GM21529 (cell line): ENCODE results near the gene SPEF2.
"Not testable (repeated sequence)": the region's sequence is repeated elsewhere in the genome, so short reads cannot be mapped to it uniquely, and the experiment has no call there.

Experiments used
- ATAC-seq: cut with Tn5 transposase; IDR thresholded peaks from one replicate; pipeline ENCODE4 v1.9.1; 2021; ENCODE audit not compliant: unreplicated experiment

SPEF2 gene

DNA sequence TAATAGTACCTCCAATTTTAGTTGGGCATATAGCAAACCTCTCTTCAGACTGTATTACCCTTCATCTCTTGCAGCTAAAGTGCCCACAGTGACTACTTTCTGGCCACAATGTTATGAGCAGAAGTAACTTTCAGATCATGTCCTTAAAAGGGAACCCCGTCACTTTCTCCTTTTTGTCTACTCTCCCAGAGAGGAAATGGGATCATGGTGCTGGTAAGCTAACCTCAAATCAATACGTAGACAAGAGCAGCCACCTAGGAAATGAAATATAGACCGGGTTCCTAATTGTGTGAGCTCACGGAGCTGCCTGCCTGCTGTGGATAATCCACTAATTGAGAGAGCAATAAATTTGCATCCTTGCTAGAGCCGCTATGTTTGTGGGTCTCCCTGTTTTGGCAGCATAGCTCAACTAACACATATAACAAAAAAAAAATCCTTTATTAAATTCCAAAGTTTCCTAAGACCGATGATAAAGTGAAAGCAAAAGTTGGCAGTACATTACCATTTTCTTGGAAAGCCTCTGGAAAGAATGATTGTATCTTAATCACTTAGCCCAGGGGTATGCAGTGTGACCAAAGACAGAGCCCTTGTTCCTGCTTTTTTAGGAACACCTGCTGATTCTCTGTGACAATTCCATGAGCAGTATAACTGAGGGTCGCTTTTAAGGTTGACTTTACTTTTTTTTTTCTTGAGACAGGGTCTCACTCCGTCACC is 233.5 kb downstream of the SPEF2 start:
- no peak for ATAC-seq

DNA sequence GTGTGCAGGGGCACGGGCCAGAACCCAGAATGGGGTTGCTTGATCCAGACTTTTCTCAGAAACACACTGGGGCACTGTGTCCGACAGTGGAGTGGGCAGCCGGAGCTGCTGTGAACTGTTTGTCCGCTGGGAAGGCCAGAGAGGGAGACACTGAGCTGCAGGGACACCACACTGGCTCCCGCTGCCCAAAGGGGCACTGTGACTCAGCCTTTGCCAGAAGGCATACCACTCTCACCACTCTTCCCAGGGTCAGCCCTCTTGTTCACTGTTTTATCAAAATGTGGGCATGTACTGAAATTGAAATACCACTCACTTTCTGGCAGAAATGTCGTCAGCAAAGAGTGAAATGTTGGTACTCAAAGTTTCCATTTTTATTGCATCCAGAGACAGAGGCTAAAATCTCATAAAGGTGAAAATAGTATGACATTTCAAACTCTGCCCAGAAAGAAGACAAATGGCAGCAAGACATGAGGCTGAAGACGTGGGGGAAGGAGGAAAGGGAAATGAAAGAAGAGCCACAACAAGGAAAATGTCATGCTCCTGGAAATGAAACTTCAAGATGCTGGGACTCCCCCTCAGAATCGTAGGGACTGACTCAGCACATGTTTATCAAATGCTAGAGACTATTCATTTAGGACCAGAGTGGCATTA is 234.5 kb downstream of the SPEF2 start:
- ATAC-seq, result peak; percentile 65

DNA sequence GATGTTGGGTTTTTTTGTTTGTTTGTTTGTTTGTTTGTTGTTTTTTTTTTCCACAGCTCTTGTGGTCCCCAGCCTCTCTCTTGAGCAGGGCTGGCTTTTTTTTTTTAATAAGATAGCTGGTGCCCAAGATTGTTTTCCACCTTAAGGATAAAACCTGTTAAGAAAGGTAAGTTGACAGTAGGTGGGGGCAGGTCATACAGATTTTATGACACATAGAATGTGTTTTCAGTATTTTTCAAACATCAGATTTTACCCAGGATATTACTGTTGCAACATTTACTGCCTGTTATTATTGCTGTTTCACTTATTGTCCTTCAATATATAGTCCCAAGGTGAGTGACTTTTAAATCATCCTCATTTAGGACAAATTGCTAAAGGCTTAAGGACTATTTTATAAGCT is 235.1 kb downstream of the SPEF2 start:
- no peak for ATAC-seq

- no peak for ATAC-seq
Measured at GRCh38 chr5:35853631-35854030, 236.0 kb downstream of the SPEF2 start.

DNA sequence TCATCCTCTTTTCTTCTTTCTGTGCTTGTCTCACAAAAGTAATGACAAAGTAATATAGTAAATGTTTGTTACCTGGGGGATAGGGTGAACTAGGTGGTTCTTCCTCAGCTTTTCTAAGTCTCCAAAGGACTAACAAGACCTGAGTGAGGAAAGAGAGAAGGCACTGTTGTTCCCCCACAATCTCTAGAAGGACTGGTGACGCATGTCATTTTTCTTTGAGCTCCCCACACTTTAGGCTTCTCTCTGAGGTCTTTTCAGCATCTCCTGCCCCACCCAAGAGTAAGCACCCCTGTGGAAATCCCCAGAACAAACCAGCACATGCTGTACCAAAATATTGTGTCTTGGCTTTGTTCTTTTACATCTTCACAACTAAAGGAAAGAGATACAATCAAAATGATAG is 236.6 kb downstream of the SPEF2 start:
- ATAC-seq, result no peak

DNA sequence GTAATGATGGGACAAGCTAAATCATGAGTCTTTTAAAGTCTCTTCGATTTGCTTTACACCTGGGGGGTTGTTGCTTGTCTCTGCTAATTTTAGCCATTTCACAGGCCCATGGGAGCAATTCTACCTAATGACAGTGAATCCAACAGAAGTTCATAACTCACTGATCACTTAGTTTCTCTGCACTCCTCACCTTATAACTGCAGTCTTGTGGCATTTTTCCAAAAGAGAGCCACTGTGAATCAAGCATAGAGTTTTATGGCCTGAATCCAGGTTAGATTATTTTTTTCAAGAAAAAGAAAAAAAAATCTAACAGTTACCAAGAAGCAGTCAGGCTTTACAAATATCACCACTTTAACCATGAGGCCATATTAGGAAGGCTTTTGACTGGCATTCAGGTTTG is 237.5 kb downstream of the SPEF2 start:
- ATAC-seq, result no peak

DNA sequence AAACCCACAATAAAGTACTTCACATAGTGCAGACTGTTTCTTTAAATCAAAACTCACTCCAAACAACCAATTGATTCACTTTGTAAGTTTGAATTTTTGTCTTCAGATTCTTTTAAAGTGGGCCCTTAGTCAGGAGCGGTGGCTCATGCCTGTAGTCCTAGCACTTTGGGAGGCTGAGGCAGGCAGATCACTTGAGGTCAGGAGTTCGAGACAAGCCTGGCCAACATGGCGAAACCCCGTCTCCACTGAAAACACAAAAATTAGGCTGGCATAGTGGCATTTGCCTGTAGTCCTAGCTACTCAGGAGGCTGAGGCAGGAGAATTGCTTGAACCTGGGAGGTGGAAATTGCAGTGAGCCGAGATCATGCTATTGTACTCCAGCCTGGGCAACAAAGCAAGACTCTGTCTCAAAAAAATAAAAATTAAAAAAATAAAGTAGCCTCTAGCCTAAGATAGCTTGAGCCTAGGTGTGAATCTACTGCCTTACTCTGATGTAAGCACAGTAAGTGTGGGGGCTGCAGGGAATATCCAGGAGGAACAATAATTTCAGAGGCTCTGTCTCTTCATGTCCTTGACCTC is 238.6 kb downstream of the SPEF2 start:
- not testable (repeated sequence) for ATAC-seq

GRCh38 chr5:35856765-35857351 is 239.2 kb downstream of the SPEF2 start, which contains the start of gene IL7R:
Gene IL7R, plus strand, starts transcription at chr5:35856891. Its CDS starts 87 bp downstream, at chr5:35856978.
- ATAC-seq, result no peak

GRCh38 chr5:35857606-35858205 is 240.0 kb downstream of the SPEF2 start:
- ATAC-seq, result no peak

DNA sequence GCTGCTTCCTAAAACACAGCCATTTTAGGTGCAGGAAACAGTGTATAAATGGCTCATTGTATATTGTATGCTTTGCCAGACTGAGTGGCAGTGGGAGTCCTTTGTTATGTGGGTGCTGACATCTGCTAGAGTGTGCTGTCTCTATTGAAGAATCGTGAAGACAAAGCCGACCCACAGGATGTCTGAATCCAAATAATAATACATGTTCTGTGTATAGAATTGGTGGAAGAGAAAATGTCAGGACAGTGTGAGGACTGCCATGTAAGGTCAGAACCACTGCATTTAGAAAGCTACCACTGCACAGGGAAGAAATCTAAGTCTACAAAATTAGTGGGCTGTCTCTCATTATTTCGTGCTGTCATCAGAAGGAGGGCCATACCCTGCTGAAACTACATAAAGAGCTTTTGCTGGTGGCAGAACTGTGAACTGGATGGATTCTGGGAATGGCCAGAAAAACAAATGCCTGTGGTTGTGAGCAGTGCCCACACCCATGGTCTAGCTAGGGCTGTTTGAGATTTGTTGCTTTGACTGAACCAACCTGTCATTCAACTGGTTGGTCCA is 241.5 kb downstream of the SPEF2 start:
- ATAC-seq, result no peak

DNA sequence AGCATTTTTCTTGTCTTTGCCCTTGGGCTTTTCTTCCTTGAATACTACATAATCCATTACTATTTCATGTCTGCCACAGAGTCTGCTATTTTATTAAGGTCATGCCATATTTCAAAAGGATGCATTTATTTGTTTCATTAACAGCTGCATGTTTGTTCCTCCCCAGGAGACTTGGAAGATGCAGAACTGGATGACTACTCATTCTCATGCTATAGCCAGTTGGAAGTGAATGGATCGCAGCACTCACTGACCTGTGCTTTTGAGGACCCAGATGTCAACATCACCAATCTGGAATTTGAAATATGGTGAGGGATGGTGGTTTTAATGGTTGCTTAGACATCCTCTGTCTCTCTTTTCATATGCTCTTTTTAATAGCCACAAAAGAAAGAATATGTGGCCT is 243.0 kb downstream of the SPEF2 start:
- no peak for ATAC-seq

DNA sequence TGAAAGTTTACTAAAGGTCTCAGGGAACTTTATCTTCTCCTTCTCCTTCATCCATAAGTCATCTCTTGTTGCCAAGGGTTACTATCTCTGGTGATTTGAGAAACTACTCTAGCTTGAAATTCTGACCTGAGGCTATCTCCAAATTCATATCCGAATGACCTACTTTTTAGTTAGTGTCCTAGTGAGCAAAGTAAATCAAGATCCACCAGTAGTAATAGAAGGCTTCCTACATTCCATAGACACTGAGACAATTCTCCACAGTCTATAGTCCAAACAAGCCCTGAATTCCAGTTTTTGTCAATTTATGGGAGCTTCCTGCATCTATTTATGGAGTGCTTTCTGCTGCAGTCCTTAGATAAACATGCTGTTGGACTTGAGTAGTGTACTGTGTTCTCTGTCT is 244.1 kb downstream of the SPEF2 start:
- no peak for ATAC-seq

DNA sequence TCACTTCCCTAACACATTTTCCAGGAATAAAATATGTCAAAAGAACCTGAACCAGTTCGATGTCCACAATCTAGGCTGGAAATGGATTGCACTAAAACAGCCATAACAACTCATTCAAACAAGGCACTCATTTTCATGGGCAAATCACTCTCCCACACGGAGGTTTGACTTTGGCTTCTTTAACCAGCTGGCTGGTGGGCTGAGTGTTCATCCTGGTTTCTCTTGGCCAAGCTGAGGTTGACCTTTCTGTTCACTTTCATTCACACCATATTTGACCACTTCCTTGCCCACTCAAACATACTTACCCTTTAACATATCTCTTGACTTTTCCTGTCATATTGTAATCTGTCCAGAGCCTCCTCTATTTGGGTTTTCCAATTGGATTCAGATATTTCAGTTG is 244.5 kb downstream of the SPEF2 start:
- ATAC-seq, result no peak

- peak; percentile 53 for ATAC-seq
Measured at GRCh38 chr5:35863159-35863558, 245.5 kb downstream of the SPEF2 start.
